Right ventricle myocardium superior (tissue), 1 donor: Measurements from ENCODE around the gene SLC35D2. TPM values are rescaled to one million over a fixed set of nuclear protein-coding genes. Genes with fewer than 3 reads are reported as not detected.

Source experiments
- ATAC-seq: fragments of 200-7000 bp; cut with Tn5 transposase; one replicate; pipeline ENCODE4 v1.9.1; 2020; ENCODE audit warnings: mild to moderate bottlenecking; ENCODE audit not compliant: poor library complexity
- DNase-seq: peaks from one replicate; pipeline ENCODE4 v3.0.0-alpha.2; 2020
- intact Hi-C: fragments of 100-400 bp; cut with DNase I; formaldehyde crosslinking; loops from one replicate; pipeline ENCODE4 v1.11.2; 2022
- long read RNA-seq: library from polyadenylated mRNA; unstranded; transcript quantifications from one replicate; pipeline ENCODE4 v2.0.0, GENCODE V29; 2021
- total RNA-seq: library from RNA; stranded (reverse); fragmentation: NEBNext Ultra II Directional; extraction: Animal tissue kit (Norgen Biotek cat#: 25700); gene quantifications from one replicate; pipeline ENCODE4 v1.2.1, GENCODE V29; 2021
- donor health status: DM: no; HTN: yes; CAD: no; lungs with severe emphysema.

Gene SLC35D2
- total RNA-seq: 13.5 TPM
- long read RNA-seq, transcript SLC35D2-201 (12 exons, 1,626 nt): major isoform, 12 of 23 reads
- long read RNA-seq, partial matches to known transcripts: 1 of 23 reads
- long read RNA-seq, other reads (novel, unspliced or antisense): 10 of 23 reads

DNA sequence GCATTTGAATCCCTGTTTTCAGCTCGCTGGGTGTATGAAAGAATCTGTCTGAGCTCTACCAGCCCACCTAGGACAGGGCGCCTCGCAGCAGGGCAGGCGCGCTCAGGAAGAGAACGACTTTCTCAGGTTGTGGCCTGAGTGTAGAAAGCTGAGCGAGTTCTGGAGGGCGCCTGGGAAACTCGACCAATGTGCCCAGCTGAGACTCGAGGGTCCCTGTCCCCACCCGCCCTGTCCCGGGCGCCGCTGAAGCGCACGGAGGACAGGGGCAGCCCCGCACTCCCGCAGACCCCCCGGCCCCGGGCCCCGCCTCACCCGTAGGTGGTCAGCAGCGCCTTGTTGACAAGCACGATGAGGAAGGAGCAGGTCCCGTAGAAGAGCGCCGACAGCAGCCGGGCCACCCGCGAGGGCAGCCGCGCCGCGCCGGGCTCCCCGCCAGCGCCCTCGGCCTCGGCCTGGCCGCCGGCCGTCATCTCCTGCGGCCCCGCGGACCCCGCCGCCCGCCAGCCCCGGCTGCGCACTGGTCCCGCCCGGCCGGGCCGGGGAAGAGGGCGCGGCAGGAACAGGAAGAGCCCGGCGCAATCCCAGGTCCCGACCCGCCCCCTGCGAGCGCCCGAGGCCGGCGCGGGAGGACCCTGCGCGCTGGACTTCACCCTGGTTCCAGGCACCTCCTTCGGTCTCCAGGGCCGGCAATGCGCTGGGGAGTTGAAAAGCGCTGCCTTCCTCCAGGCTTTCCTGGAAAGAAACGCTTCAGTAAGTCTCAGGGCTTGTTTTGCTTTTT, at the start of gene SLC35D2:
SLC35D2 (minus strand) TSS at position 547 of the 778 bp plus-strand sequence; CDS start at position 470, 77 bp downstream.
- intact Hi-C loops: loop anchor here (5.0 kb wide), 1 partner anchor 34 kb away; the partner anchor contains the start of gene ZNF367
- DNase-seq (peak; percentile 84), ATAC-seq (peak; percentile 91)

DNA sequence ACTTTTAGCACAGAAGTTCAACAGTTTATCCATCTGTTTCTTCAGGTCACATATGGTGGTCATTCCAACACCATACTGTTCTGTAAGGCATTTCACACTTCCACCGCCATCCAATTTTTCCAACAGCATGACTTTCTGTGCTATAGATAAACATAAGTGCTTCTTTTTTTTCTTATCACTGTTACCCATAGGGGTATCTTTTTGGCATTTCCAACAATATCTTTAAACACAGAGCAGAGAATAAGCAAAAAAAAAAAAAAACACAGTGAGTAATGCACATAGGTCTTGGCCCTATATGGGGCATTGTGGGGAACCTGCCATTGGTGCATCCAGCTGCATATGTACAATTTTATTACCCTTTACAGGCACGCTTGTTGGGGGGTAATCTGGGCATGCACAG, 46.9 kb upstream of the SLC35D2 start:
- ATAC-seq (no peak), DNase-seq (no peak)
- intact Hi-C loops: no loop called here

DNA sequence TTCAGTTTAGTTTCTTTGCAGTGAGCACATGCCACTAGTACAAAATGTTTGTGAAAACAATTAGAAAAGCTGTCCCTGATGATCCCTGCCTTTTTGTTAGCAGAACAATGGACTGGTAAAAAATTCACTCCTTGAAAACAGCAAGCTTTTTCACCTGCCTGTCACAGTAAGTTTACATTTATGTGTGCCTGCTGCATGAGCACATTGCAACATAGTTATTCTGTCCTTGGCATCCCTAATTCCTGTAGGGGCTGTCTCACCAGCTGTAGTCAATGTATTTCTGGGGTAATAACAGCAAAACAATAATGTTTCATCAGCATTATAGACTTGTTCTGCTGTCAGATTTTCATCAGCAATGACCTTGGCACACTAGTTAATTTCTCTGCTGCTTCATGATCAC, 46.2 kb upstream of the SLC35D2 start:
- no peak for DNase-seq
- intact Hi-C loops: no loop called here
- no peak for ATAC-seq

DNA sequence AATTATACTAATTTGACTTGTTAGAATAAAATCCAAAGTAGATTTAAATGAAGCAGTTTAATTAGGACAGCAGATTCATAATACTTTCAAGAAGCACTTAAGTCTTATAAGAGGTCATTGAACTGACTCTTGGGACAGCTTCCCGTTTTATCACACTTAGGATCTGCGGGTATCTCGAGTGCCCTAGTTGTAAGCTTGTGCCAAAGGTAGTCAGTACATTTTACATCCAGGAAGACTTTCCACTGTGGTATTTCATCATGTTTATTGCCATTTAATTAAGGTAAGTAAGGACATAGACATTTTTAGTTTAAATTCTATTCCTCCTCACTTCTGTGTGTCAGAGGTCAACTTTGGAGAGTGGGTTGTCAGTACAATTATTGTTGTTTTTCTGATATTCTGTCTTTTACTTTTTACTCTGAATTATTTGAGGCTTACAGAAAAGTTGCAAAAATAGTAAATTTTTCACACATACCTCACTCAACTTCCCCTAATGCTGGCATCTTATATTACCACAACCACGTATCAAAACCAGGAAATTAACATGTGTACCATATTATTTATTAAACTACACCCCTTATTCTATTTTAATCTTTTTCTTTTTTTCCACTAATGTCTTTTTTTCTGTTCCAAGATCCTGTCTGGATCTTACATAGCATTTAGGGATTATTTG, 42.1 kb upstream of the SLC35D2 start:
- DNase-seq: no peak
- intact Hi-C loops: no loop called here
- no peak for ATAC-seq

DNA sequence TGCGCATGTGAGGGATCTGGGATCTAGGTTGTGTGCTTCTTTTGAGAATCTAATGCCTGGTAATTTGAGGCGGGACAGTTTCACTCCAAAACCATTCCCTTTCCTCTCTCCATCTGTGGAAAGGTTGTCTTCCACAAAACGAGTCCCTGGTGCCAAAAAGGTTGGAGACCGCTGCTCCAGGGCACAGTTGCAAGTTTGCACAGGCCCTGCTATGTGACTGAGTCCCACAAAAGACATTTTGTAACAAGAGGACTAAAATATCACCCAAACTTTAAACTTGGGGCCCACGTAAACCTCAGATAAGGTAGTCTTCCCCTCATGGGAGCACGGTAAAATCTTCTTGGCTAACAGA, 40.5 kb upstream of the SLC35D2 start:
- intact Hi-C loops: no loop called here
- ATAC-seq (no peak), DNase-seq (no peak)

DNA sequence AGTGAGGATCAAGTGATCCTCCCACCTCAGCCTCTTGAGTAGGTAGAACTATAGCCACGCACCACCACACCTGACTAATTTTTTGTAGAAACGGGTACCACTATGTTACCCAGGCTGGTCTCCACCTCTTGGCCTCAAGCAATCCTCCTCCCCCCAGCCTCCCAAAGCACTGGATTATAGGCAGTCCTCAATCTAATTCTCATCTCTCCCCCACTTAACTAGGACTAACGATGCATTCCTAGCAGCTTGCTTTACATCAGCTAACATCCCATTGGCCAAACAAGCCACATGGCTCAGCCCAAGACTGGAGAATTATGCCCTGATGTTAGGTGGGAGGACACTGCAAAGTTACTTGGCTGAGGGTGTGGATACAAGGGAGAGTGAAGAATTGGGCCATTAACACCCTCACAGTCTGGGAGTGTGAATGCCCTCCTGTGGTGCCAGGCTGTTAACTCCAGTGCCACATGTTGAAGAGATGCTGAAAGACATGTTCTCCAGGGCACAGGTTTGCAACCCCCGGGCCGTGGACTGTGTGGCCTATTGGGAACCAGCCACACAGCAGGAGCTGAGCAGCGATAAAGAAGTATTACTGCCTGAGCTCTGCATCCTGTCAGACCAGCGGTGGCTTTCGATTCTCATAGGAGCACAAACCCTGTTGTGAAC, 39.9 kb upstream of the SLC35D2 start:
- ATAC-seq (no peak), DNase-seq (no peak)
- intact Hi-C loops: no loop called here

DNA sequence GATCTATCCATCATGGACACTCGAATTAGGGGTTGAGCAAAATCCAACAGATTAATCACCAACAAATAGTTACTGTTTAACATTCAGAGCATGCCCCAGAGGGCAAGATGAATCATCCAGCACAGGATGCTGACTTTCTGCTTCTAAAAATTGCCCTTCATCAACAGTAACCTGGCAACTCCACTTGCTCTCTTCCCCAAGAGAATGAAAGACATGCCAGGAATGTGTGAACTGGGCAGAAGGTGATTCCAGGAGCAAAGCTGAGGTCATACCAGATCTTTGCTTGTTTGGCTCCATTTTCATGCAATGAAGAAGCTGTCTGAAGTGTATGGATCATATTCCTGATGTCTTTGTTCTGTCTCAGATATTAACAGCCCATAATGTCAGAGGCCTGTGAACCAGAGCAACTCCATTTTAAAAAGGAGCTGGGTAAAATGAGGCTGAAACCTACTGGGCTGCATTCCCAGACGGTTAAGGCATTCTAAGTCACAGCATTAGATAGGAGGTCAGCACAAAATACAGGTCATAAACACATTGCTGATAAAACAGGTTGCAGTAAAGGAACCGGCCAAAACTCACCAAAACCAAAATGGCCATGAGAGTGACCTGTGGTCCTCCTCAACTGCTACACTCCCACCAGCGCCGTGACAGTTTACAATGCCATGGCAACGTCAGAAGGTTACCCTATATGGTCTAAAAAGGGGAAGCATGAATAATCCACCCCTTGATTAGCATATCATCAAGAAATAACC, 37.1 kb upstream of the SLC35D2 start:
- intact Hi-C loops: no loop called here
- DNase-seq: no peak
- ATAC-seq: peak; percentile 42

DNA sequence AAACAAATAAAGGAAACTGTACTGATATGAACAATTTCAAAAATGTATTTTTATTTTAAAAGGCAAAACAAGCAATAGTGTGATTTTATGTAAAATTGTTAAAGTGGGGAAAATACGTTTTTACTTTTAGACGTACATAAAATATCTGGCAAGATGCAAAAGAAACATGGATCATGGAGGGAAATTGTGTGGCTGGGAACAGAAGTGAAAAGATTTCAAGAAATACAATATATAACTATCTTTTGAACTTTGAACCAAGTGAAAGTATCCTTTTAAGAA, 36.1 kb upstream of the SLC35D2 start:
- no peak for DNase-seq
- no peak for ATAC-seq
- intact Hi-C loops: loop anchor here (2.0 to 5.0 kb wide), 2 partner anchors 31 to 37 kb away; partner anchors contain the start of genes HABP4 and SLC35D2

DNA sequence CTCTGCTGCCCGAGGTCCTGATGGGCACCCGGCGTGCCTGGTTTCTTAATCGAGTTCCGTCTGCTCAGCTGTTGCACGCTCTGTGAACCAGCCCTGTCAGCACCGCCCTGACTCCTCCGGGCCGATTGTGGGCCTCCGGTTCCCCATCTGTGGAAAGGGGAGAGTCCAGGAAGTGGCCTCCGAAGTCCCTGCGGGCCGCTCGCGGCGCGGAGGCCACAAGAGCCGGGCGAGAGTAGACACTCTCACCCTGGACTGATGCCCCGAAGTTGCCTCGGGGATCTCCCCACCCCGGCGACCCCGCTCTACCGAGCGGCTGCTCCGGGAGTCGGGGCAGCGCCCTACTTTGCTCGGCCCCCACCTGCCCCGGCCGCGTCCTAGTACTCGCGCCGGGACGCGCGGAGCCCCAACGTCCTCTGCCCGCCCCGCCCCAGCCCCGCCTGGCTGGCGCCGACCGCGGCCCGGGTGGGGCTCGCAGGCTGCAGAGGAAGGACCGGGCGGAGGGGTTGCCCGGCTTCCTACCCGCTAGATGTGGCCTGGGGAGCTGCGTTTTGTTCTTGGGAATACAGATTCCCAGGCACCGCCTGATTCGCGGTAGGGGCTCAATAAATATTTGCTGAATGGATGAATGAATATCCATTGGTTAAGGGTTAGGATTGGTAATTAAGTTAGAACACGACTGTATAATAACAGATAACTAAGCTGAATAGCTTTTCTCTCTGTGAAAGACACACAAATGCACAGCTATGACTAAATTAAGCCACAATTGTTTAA, 35.6 kb upstream of the SLC35D2 start:
- intact Hi-C loops: loop anchor here (2.0 to 5.0 kb wide), 2 partner anchors 32 to 37 kb away; partner anchors contain the start of genes HABP4 and SLC35D2
- ATAC-seq: peak; percentile 79

DNA sequence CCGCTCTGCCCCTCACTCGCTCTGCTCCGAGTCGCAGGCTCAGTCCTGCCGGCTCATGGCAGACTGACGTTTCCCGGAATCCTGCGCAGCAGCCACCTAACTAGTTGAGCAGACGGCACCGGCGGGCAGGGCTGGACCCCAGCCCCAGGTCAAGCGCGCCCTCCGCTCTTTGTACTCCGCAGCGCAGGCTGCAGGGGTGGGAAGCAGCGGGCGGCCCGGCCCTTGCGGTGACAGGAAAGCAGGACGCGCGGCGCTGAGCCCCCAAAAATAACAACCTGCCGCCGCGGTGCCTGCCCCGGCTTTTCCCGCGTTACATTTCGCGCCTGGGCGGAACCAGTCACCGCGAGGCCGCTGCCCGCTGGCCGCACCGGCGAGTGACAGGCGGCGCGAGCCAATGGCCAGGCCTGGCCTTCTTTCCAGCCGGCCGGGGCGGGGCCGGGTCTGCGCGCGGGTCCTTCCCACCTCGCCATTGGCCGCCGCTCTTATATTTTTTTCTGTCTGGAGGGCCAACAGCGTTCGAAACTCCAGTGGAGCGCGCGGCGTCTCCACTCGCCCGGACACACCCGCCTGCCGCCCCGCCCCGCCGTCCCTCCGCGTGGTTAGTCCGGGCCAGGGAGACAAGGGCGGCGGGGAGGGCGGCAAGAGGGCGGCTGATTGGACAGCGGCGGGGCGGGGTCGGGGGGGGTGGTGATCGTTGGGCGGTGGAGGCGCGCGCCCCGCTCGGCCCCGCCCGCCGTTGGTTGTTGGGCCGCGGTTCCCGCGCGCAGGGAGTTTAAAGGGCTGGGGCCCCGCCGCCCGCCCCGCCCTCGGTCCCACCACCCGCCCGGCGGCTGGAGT, 34.8 kb upstream of the SLC35D2 start, which contains the start of gene ZNF367:
ZNF367 (minus strand) TSS at position 288 of the 837 bp plus-strand sequence. CDS start 338 bp downstream, outside the sequence.
- ATAC-seq: peak; percentile 86
- peak; percentile 99 for DNase-seq
- intact Hi-C loops: loop anchor here (2.0 to 5.0 kb wide), 2 partner anchors 32 to 36 kb away; partner anchors contain the start of genes HABP4 and SLC35D2

More for the DNA sequence above, 35.6 kb upstream of the SLC35D2 start:
- DNase-seq: peak; percentile 88

DNA sequence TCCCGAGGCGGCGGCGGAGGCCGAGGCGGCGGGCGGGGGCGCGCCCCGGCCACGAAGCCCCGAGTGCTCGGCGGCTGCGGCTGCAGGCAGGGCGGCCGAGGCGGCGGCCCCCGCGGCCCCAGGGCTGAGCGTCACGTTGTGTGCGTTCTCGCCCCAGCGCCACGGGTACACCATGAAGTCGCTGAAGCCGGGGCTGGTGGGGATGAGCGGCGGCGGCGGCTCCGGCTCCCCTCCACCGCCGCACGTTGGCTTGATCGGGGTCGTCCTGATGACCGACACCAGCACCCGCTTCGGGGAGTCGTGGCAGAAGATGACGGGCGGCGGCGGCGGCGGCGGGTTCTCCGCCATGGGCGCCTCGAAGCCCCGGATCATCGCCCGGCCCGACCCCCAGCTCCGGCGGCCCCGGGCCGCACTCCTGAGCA, 34.2 kb upstream of the SLC35D2 start:
- DNase-seq (peak; percentile 45), ATAC-seq (no peak)
- intact Hi-C loops: loop anchor here (2.0 to 5.0 kb wide), 2 partner anchors 33 to 35 kb away; partner anchors contain the start of genes HABP4 and SLC35D2

DNA sequence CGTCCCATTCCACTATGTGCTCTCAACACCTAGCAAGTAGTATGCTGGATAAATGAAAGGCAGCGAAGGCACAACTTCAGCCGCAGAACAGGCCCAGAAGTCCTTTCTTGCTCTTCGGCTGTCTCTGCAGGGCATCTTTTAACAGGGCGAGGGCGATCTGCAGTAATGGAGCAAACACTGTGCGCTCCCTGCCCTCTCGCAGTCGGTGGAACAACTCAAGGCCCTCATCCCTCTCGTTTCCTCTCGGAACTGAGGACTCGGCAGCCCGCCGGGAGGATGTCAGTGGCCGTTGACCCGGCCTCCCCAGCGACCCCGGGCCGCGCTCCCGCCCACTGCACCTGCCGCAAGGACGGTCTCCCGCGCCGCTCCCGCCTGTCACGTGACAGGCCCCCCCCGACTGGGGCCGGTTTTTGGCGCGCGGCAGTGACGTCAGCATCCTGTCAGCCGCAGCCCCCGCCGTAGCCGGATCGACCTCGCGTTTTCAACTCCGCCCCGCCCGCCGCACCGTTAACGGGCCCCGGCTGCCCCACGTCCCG, 33.6 kb upstream of the SLC35D2 start:
- ATAC-seq: peak; percentile 35
- peak; percentile 93 for DNase-seq
- intact Hi-C loops: loop anchor here (5.0 kb wide), 1 partner anchor 35 kb away; the partner anchor contains the start of gene SLC35D2

DNA sequence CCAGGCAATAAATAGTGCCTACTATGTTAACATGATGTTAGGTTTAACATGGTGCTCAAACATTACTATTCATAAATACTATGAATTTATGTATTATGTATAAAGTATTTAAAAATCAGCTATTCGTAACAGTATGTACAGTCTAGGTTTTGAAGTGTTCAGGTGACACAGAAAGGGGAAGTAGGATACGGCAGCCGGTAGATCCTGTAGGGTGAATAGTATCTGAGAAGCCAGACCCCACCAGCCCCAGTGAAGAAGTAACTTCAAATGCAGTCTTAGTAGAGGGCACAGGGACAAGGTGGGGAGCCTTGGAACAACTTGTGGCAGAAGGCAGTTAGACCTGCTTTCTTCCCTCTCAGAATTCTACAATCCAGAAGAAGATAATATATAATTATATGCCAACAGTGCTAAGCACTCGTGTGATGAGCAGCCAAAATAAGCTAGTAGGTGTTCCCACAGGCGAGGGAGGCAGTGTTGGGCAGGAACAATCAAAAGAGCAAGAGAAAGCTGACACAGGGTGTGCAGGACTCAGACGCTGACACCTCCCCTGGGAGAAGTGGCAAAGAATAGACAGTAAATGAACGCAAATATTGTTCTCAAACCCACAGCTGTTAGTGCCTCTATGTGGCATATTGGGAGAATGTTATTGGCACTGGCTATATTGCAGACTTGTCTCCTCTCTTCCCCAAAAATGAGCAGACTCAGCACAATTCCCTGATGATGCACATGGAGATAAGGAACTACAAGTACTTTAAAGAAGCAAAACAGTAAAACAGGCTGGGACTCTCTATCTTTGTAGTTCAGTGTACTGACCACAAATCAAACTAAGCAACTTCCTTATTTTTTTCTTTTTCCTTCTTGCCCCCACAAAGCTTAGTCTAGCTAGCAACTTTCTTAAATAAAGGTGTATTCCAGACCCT, 30.1 kb upstream of the SLC35D2 start:
- ATAC-seq: no peak
- intact Hi-C loops: no loop called here
- no peak for DNase-seq

DNA sequence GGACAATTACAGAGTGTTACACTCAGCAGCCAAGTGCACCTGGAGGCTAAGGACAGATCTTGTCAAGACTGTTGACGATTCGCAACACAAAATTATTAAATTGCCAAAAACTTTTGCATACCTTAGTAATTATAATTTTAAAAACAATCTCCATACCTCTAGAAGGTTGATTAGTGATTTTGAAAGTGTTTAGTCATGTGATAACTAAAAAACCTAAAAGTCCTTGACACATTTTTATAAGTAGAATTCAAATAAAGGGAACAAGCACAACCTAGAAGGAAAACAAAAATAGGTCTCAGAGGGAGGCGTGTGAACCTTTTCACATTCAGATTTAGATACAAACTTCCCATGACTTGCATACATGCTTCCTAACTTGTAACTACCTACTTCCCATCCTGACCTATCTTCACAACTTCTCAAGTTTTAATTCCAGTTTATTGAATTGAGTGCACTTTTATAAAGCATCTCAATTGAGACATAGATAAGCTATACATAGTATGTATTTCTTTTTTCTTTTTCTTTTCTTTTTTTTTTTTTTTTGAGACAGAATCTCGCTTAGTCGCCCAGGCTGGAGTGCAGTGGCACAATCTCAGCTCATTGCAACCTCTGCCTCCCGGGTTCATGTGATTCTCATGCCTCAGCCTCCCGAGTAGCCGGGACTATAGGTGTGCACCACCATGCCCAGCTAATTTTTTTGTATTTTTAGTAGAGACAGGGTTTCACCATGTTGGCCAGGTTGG, 28.8 kb upstream of the SLC35D2 start:
- DNase-seq: no peak
- intact Hi-C loops: no loop called here
- ATAC-seq: no peak
